Testis (tissue), 3 donors: ENCODE data around the gene ARHGAP22. TPM values are rescaled to one million over a fixed set of nuclear protein-coding genes. Genes with fewer than 3 reads are reported as not detected.

ENCODE experiments used
- DNase-seq: peaks from one replicate; pipeline ENCODE4 v3.0.0-alpha.2; 2019
- H3K27ac ChIP-seq, 2 donors: fragments of 200-600 bp; sonication (generic); one replicate each; pipeline ENCODE4 v1.5.1; 2019
- H3K27me3 ChIP-seq: fragments of 200-600 bp; sonication (generic); one replicate; pipeline ENCODE4 v1.5.1; 2019
- H3K36me3 ChIP-seq: fragments of 200-600 bp; sonication (generic); one replicate; pipeline ENCODE4 v1.5.1; 2017; ENCODE audit warnings: low read depth; ENCODE audit errors: missing control alignments
- H3K4me1 ChIP-seq: fragments of 200-600 bp; sonication (generic); one replicate; pipeline ENCODE4 v1.5.1; 2019
- H3K4me3 ChIP-seq, 2 donors: fragments of 200-600 bp; sonication (generic); one replicate each; pipeline ENCODE4 v1.5.1; 2017 to 2019
- H3K9me3 ChIP-seq: fragments of 200-600 bp; sonication (generic); one replicate; pipeline ENCODE4 v1.5.1; 2017
- POLR2A ChIP-seq: fragments of 450-650 bp; IDR thresholded peaks from one replicate; pipeline ENCODE4 v1.6.1; 2017; ENCODE audit warnings: antibody characterized with exemption, mild to moderate bottlenecking, moderate library complexity
- WGBS, 2 donors: methylation state at CpG; one replicate each; pipeline ENCODE4 v1.1.5; 2018; 5-methylcytosine and 5-hydroxymethylcytosine counted together
- intact Hi-C: fragments of 100-400 bp; cut with DNase I; formaldehyde crosslinking; loops from one replicate; pipeline ENCODE4 v1.15.1; 2023; ENCODE audit warnings: low total_unique reads
- polyA plus RNA-seq: library from polyadenylated mRNA; stranded (reverse); fragments of 350-450 nt; fragmentation: Illumina TruSeq; extraction: RNeasy Lipid Tissue Mini Kit (QIAGEN cat#74804); gene quantifications from one replicate; pipeline ENCODE4 v1.2.3, GENCODE V29; 2014; ENCODE audit warnings: low read depth, low replicate concordance; ENCODE audit not compliant: insufficient read depth
- total RNA-seq, 2 donors: library from RNA; depleted of rRNA; stranded (reverse); fragments of >200 nt; gene quantifications; one replicate each; pipeline ENCODE4 v1.2.3, GENCODE V29; 2016
- TF ChIP-seq, protein P1 (sequence below), 3 experiments: fragments of 450-650 bp in 2 of 3; fragments of 200-600 bp in 1 of 3; sonication (generic) in 1 of 3; IDR thresholded peaks; one replicate each; pipeline ENCODE4 v1.5.1; 2016 to 2019; ENCODE audit warnings: antibody characterized with exemption in 3 of 3, mild to moderate bottlenecking in 2 of 3, moderate library complexity in 1 of 3

Gene ARHGAP22
- total and polyA plus RNA-seq, 3 donors from 2014 or later: 6.2 to 11.9 (median 8.8) TPM

DNA sequence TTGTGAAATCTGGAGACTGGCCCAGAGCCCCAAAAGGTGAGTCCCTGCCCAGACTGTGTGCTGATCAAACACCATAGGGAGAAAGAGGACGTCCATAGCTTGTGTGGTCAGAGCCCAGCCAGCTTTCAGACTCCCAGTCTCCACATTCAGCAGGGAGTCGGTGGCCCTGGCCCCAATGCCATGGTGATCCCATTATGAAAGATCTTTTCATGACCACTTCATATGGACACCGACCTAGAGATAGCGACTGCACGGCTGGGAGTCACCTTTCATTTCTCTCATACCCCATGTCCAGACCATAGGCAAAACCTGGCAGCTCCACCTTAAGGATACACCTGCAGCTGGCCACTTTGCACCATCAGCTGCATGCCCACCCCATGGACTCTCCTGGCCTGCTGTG, 126.4 kb downstream of the ARHGAP22 start:
- DNase-seq: no peak
- Histone ChIP-seq H3K9me3 (no peaks in the 10 kb centered on the region), H3K27me3 (no peaks in the 10 kb centered on the region), H3K36me3 (no peaks in the 10 kb centered on the region), H3K4me1 (no peaks in the 10 kb centered on the region), H3K4me3 (no peak overlapping the region), H3K27ac (no peak overlapping the region)
- intact Hi-C loops: no loop called here
- no peak for TF ChIP-seq POLR2A
- TF ChIP-seq, protein P1, sequence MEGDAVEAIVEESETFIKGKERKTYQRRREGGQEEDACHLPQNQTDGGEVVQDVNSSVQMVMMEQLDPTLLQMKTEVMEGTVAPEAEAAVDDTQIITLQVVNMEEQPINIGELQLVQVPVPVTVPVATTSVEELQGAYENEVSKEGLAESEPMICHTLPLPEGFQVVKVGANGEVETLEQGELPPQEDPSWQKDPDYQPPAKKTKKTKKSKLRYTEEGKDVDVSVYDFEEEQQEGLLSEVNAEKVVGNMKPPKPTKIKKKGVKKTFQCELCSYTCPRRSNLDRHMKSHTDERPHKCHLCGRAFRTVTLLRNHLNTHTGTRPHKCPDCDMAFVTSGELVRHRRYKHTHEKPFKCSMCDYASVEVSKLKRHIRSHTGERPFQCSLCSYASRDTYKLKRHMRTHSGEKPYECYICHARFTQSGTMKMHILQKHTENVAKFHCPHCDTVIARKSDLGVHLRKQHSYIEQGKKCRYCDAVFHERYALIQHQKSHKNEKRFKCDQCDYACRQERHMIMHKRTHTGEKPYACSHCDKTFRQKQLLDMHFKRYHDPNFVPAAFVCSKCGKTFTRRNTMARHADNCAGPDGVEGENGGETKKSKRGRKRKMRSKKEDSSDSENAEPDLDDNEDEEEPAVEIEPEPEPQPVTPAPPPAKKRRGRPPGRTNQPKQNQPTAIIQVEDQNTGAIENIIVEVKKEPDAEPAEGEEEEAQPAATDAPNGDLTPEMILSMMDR (IDR thresholded peaks at IDR 0.05): no peak
- 93 to 100% methylated on average over 5 of the region's 5 CpGs for WGBS, 2 donors

DNA sequence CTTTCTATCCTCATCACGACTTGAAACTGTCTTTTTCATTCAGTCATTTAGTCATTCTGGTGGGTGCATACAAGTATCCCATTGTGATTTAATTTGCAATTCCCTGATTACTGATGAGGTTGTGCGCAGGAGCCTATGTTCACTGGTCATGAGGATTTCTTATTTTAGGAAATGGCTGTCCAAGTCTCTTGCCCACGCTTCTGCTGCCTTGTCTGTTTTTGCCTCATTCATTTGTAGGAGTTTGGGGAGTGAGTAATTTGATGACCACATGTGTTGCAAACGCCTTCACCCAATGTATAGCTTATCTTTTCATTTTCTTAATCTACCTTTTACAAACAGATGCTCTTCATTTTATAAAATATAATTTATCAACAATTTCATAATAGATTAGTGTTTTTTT, 127.3 kb downstream of the ARHGAP22 start:
- Histone ChIP-seq H3K27me3 (no peaks in the 10 kb centered on the region), H3K27ac (no peak overlapping the region), H3K4me1 (no peaks in the 10 kb centered on the region), H3K4me3 (no peak overlapping the region), H3K9me3 (no peaks in the 10 kb centered on the region), H3K36me3 (no peaks in the 10 kb centered on the region)
- WGBS, 2 donors: 94% methylated on average over 4 of the region's 4 CpGs
- TF ChIP-seq, protein P1 (IDR thresholded peaks at IDR 0.05): no peak
- TF ChIP-seq POLR2A: no peak
- DNase-seq: no peak
- intact Hi-C loops: no loop called here

DNA sequence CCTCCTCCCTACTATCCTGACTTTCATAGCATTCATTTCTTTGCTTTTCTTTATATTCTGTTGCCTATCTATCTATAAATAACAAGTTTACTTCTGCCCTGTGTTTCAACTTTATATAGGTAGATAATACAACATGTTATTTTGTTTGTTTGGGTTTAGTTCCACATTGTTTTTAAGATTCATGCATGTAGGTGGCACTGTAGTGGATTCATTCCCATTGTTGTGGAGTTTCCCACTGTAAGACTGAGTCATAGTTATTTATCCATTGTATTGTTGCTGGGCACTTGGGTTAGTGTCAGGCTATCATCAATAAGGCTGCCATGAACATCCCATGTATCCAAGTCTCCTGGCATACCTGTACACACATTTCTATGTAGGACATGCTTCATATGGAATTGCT, 127.7 kb downstream of the ARHGAP22 start:
- TF ChIP-seq, protein P1 (IDR thresholded peaks at IDR 0.05): no peak
- no peak for TF ChIP-seq POLR2A
- Histone ChIP-seq H3K9me3 (no peaks in the 10 kb centered on the region), H3K27me3 (no peaks in the 10 kb centered on the region), H3K4me1 (no peaks in the 10 kb centered on the region), H3K27ac (no peak overlapping the region), H3K36me3 (no peaks in the 10 kb centered on the region), H3K4me3 (no peak overlapping the region)
- intact Hi-C loops: no loop called here
- DNase-seq: no peak

DNA sequence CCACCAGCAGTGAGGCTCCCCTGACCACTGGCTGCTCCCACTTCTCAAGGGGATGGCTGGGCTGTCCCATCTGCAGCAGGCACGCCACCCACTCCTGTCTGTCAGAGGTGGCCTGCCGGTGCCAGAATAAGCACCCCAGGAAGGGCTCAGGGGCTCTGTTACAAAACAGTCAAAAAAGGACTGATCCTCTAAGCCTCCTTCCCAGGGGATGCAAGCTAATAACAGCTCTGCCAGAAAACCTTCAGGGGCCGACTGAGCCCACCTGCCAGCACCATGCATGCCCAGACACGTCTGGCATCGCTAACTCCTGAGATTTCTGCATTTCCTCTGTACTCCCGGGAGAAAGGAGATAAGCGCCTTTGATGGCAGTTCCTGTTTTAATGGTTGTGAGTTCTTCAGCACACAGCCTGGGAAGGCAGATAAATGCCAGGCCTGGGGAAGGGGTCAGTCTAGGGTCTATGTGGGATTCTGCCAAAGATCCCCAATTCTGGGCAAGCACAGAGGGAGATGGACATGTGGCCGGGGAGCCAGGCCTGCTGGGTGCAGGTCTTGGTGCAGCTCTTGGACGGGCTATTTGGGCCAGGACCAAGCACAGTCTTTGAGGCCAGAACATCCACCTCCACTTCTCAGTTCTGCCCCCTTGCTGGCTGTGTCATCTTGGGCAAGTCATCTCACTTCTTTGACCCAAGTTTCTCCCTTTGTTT, 128.4 kb downstream of the ARHGAP22 start:
- no peak for DNase-seq
- 57 to 90% methylated on average over 3 to 9 of the region's 9 CpGs for WGBS, 2 donors
- no peak overlapping the region for H3K27ac ChIP-seq
- H3K9me3 ChIP-seq: no peaks in the 10 kb centered on the region
- H3K36me3 ChIP-seq: no peaks in the 10 kb centered on the region
- H3K27me3 ChIP-seq: no peaks in the 10 kb centered on the region
- no peak overlapping the region for H3K4me3 ChIP-seq
- intact Hi-C loops: no loop called here
- TF ChIP-seq POLR2A: no peak
- TF ChIP-seq, protein P1 (IDR thresholded peaks at IDR 0.05): no peak
- no peaks in the 10 kb centered on the region for H3K4me1 ChIP-seq

DNA sequence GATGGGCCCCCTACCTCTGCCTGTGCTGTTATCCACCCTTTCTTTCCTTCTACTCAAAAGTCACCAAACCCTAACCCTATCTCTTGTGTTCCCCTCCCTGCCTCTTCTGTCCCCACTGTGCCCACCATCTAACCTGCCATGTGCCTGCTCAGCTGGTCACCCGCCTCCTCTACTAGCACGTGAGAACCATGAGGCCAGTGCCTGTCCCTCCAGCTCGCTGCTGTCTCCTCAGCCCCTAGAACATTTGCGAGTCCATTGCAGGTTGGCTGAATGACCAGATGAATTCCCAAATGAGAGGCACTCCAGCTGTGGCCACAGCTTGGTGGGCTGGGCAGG, 129.0 kb downstream of the ARHGAP22 start:
- no peaks in the 10 kb centered on the region for H3K27me3 ChIP-seq
- WGBS, 2 donors: 95 to 100% methylated on average over 1 to 4 of the region's 4 CpGs
- intact Hi-C loops: no loop called here
- TF ChIP-seq, protein P1 (IDR thresholded peaks at IDR 0.05): no peak
- no peak for TF ChIP-seq POLR2A
- H3K36me3 ChIP-seq: no peaks in the 10 kb centered on the region
- peak overlapping the region in 1 of 2 donors; percentile 6 for H3K4me3 ChIP-seq
- no peak for DNase-seq
- H3K9me3 ChIP-seq: no peaks in the 10 kb centered on the region
- H3K27ac ChIP-seq: no peak overlapping the region
- H3K4me1 ChIP-seq: no peaks in the 10 kb centered on the region
